ENCODE measurements around the gene ADAMTS18.

Gene ADAMTS18

GRCh38 chr16:77432264-77432663 lies 2.6 kb downstream of the ADAMTS18 start (continued):
- no peak for TF ChIP-seq ZNF488 (tag by site-specific recombination; IDR thresholded peaks at IDR 0.05)

- Histone ChIP-seq H3K4me3 (ENCODE audit: low read depth, low read length) (no peak overlapping the region), H3K9me3 (ENCODE audit: control insufficient read depth, insufficient read depth, low read depth, low read length) (no peaks in the 10 kb centered on the region), H3K4me1 (ENCODE audit: control insufficient read depth, insufficient read depth, low read length) (no peaks in the 10 kb centered on the region), H3K27ac (ENCODE audit: extremely low read depth, low read depth, low read length) (no peak overlapping the region), H3K36me3 (ENCODE audit: control insufficient read depth in 2 of 2, insufficient read depth in 1 of 2, low read length in 2 of 2) (no peaks in the 10 kb centered on the region)
- CTCF ChIA-PET: interaction anchor here (0.7 to 1.3 kb wide), 3 partner anchors 16 to 418 kb away, joined by 3 to 4 read pairs (median 3); no protein-coding TSS in a partner anchor
- POLR2A ChIA-PET: no interaction called here
- peak; percentile 62; the same call in 1 of the 2 replicates for TF ChIP-seq REST (tag by site-specific recombination; IDR thresholded peaks at IDR 0.05)
- no peak for TF ChIP-seq ZNF16 (tag by site-specific recombination; IDR thresholded peaks at IDR 0.05; ENCODE audit: low read depth)
Observed at GRCh38 chr16:77430787-77431585, 3.8 kb downstream of the ADAMTS18 start.

GRCh38 chr16:77430360-77430759 lies 4.5 kb downstream of the ADAMTS18 start:
- CTCF ChIA-PET: no interaction called here
- Histone ChIP-seq H3K9me3 (ENCODE audit: control insufficient read depth, insufficient read depth, low read depth, low read length) (no peaks in the 10 kb centered on the region), H3K27ac (ENCODE audit: extremely low read depth, low read depth, low read length) (no peak overlapping the region), H3K4me3 (ENCODE audit: low read depth, low read length) (no peak overlapping the region), H3K4me1 (ENCODE audit: control insufficient read depth, insufficient read depth, low read length) (no peaks in the 10 kb centered on the region), H3K36me3 (ENCODE audit: control insufficient read depth in 2 of 2, insufficient read depth in 1 of 2, low read length in 2 of 2) (no peaks in the 10 kb centered on the region)
- TF ChIP-seq ZNF404 (tag by site-specific recombination; IDR thresholded peaks at IDR 0.05) (no peak), ZBTB7A (tag by site-specific recombination; IDR thresholded peaks at IDR 0.05; ENCODE audit: low read depth) (no peak), OSR2 (tag by site-specific recombination; IDR thresholded peaks at IDR 0.05) (no peak), ZNF623 (tag by site-specific recombination; IDR thresholded peaks at IDR 0.05) (no peak)
- POLR2A ChIA-PET: no interaction called here

GRCh38 chr16:77424871-77425604 lies 9.8 kb downstream of the ADAMTS18 start:
- TF ChIP-seq ZNF16 (tag by site-specific recombination; IDR thresholded peaks at IDR 0.05; ENCODE audit: low read depth): no peak
- TF ChIP-seq ZNF211 (tag by site-specific recombination; IDR thresholded peaks at IDR 0.05; ENCODE audit: low read depth): no peak
- no peak for TF ChIP-seq ZNF776 (tag by site-specific recombination; IDR thresholded peaks at IDR 0.05; ENCODE audit: borderline replicate concordance)
- no peak for TF ChIP-seq ZBTB11 (tag by site-specific recombination; conservative IDR thresholded peaks at IDR 0.05; ENCODE audit: low read depth)
- Histone ChIP-seq H3K27ac (ENCODE audit: extremely low read depth, low read depth, low read length) (no peak overlapping the region), H3K4me3 (ENCODE audit: low read depth, low read length) (no peak overlapping the region), H3K9me3 (ENCODE audit: control insufficient read depth, insufficient read depth, low read depth, low read length) (no peaks in the 10 kb centered on the region), H3K4me1 (ENCODE audit: control insufficient read depth, insufficient read depth, low read length) (peaks cover 9% of the 10 kb centered on the region; the same call in 1 of the 2 replicates), H3K36me3 (ENCODE audit: control insufficient read depth in 2 of 2, insufficient read depth in 1 of 2, low read length in 2 of 2) (no peaks in the 10 kb centered on the region)
- ChIA-PET CTCF (no interaction called here), POLR2A (no interaction called here)

Data from HEK293 (cell line).